Epithelial cell of proximal tubule (primary cell): ENCODE measurements around the gene CELSR3. TPM values are rescaled to one million over a fixed set of nuclear protein-coding genes. Genes with fewer than 3 reads are reported as not detected.

ENCODE experiments used
- DNase-seq: peaks from one replicate; pipeline ENCODE4 v3.0.0-alpha.2; 2011; ENCODE audit warnings: low read depth
- H3K4me3 ChIP-seq: 2 replicates; pipeline ENCODE4 v1.5.1; 2011; ENCODE audit warnings: low read depth, mild to moderate bottlenecking, low read length
- total RNA-seq: library from RNA; depleted of rRNA; stranded (reverse); fragments of >200 nt; gene quantifications from 2 replicates; pipeline ENCODE4 v1.2.3, GENCODE V29; 2015
- TF ChIP-seq, protein P1 (sequence below): conservative IDR thresholded peaks from 2 replicates; pipeline ENCODE4 v1.5.1; 2012; ENCODE audit warnings: low read depth, mild to moderate bottlenecking, low read length

The CELSR3 gene
- total RNA-seq, 1 donor from 2014 or later, result 2.5 TPM

DNA sequence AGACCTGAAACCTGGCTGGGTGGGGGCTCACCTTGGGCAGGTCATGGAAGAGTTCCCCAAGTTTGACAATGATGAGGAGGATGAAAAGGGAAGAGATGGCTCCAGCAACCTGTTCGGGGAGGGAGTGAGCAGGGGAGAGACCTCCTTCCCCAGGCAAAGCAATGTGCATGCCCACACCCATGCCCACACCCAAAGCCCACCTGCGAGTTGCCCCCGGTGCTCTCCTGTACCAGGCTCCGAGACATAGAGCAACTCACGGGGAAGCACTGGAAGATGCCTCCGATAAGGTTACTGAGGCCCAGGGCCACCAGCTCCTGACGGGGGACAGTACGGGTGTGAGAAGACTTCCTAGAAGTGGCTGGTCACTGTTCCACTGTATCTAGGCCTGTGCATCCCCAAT, 32.3 kb downstream of the CELSR3 start:
- TF ChIP-seq, protein P1, sequence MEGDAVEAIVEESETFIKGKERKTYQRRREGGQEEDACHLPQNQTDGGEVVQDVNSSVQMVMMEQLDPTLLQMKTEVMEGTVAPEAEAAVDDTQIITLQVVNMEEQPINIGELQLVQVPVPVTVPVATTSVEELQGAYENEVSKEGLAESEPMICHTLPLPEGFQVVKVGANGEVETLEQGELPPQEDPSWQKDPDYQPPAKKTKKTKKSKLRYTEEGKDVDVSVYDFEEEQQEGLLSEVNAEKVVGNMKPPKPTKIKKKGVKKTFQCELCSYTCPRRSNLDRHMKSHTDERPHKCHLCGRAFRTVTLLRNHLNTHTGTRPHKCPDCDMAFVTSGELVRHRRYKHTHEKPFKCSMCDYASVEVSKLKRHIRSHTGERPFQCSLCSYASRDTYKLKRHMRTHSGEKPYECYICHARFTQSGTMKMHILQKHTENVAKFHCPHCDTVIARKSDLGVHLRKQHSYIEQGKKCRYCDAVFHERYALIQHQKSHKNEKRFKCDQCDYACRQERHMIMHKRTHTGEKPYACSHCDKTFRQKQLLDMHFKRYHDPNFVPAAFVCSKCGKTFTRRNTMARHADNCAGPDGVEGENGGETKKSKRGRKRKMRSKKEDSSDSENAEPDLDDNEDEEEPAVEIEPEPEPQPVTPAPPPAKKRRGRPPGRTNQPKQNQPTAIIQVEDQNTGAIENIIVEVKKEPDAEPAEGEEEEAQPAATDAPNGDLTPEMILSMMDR, result no peak
- no peak for DNase-seq
- no peak overlapping the region for H3K4me3 ChIP-seq

DNA sequence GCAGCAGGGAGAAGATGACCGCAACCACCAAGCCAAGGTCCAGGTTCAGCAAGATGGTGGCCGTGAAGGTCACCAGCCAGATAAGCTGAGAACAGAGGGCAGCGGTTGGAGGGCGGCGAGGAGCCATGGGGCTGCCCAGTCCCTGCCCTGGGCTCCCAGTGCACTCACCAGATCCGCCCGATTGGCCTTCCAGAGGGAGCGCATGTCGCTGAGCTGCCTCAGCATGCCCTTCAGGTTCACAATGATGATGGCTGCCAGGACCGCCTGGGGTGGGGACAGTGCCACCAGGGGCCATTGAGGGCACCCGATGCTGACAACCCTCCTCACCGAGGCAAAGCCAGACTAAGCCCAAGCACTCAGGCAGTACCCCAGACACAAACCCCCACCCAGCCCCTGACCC, 32.8 kb downstream of the CELSR3 start:
- TF ChIP-seq, protein P1, result no peak
- DNase-seq, result no peak
- no peak overlapping the region for H3K4me3 ChIP-seq

- H3K4me3 ChIP-seq, result no peak overlapping the region
- DNase-seq, result no peak
- TF ChIP-seq, protein P1, result no peak
Observed at GRCh38 chr3:48628277-48629017, 34.2 kb downstream of the CELSR3 start.

- H3K4me3 ChIP-seq, result no peak overlapping the region
- DNase-seq, result no peak
- TF ChIP-seq, protein P1, result no peak
Observed at GRCh38 chr3:48625600-48625999, 37.1 kb downstream of the CELSR3 start.

- no peak for DNase-seq
- no peak overlapping the region for H3K4me3 ChIP-seq
- TF ChIP-seq, protein P1, result no peak
Observed at GRCh38 chr3:48624767-48625166, 37.9 kb downstream of the CELSR3 start.

GRCh38 chr3:48623851-48624547, 38.7 kb downstream of the CELSR3 start:
- no peak for DNase-seq
- TF ChIP-seq, protein P1, result no peak
- H3K4me3 ChIP-seq, result no peak overlapping the region
